ENCODE results near the gene LIN7C.

GRCh38 chr11:27444801-27445215, 61.8 kb downstream of the LIN7C start:
- TF ChIP-seq EZH2 (IDR thresholded peaks at IDR 0.05; ENCODE audit: low read length), result no peak
- TF ChIP-seq, protein P1, sequence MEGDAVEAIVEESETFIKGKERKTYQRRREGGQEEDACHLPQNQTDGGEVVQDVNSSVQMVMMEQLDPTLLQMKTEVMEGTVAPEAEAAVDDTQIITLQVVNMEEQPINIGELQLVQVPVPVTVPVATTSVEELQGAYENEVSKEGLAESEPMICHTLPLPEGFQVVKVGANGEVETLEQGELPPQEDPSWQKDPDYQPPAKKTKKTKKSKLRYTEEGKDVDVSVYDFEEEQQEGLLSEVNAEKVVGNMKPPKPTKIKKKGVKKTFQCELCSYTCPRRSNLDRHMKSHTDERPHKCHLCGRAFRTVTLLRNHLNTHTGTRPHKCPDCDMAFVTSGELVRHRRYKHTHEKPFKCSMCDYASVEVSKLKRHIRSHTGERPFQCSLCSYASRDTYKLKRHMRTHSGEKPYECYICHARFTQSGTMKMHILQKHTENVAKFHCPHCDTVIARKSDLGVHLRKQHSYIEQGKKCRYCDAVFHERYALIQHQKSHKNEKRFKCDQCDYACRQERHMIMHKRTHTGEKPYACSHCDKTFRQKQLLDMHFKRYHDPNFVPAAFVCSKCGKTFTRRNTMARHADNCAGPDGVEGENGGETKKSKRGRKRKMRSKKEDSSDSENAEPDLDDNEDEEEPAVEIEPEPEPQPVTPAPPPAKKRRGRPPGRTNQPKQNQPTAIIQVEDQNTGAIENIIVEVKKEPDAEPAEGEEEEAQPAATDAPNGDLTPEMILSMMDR (optimal IDR thresholded peaks at IDR 0.05 in 1 of 3, IDR thresholded peaks at IDR 0.05 in 1 of 3, conservative IDR thresholded peaks at IDR 0.05 in 1 of 3; ENCODE audit: extremely low read depth in 1 of 3, insufficient read depth in 2 of 3, low read length in 3 of 3), result no peak

Data from keratinocyte (primary cell).